AG09319 (cell line): ENCODE measurements around the gene KRTAP10-1.

Experiments
- DNase-seq: peaks from one replicate; pipeline ENCODE4 v3.0.0-alpha.2; 2010; ENCODE audit warnings: low read depth; ENCODE audit errors: extremely low read depth
- CTCF ChIP-seq: IDR thresholded peaks from 2 replicates; pipeline ENCODE4 v1.5.1; 2011; ENCODE audit warnings: low read depth, mild to moderate bottlenecking, inconsistent platforms, low read length, moderate library complexity

Gene KRTAP10-1

GRCh38 chr21:44523567-44524413 lies 16.2 kb downstream of the KRTAP10-1 start:
- no peak for TF ChIP-seq CTCF
- DNase-seq = no peak

GRCh38 chr21:44522753-44523204 lies 17.2 kb downstream of the KRTAP10-1 start:
- no peak for TF ChIP-seq CTCF
- no peak for DNase-seq

- TF ChIP-seq CTCF = no peak
- DNase-seq = no peak
Observed at GRCh38 chr21:44521928-44522752, 17.9 kb downstream of the KRTAP10-1 start.

- DNase-seq = no peak
- no peak for TF ChIP-seq CTCF
Observed at GRCh38 chr21:44521301-44521927, 18.6 kb downstream of the KRTAP10-1 start.

GRCh38 chr21:44520326-44521300 lies 19.4 kb downstream of the KRTAP10-1 start:
- no peak for TF ChIP-seq CTCF
- no peak for DNase-seq
